HepG2 (cell line): Measurements from ENCODE around the gene RPP14. TPM values are rescaled to one million over a fixed set of nuclear protein-coding genes. Genes with fewer than 3 reads are reported as not detected.

ENCODE experiments used
- ATAC-seq: fragments of 200-7000 bp; cut with Tn5 transposase; 3 replicates; pipeline ENCODE4 v1.9.1; 2020; ENCODE audit warnings: mild to moderate bottlenecking, moderate library complexity
- BruUV-seq: library from RNA; stranded (reverse); fragments of 400-500 nt; replicated peaks from 2 replicates; lab custom pipeline; 2021; lab: Mats Ljungman, UMichigan
- CTCF ChIA-PET: fragments of 300-600 bp; formaldehyde crosslinking; extraction: SDS; loops from one replicate; lab custom pipeline; 2021; ENCODE audit warnings: low total read pairs, inconsistent platforms, low intra/inter-chr PET ratio; lab: Yijun Ruan, JAX
- POLR2A ChIA-PET: fragments of 350-600 bp; sonication (Branson Sonifier 250); formaldehyde crosslinking; loops from one replicate; lab custom pipeline; 2020; ENCODE audit warnings: antibody characterized with exemption, inconsistent platforms; lab: Yijun Ruan, JAX
- DNase-seq: peaks from one replicate; pipeline ENCODE4 v3.0.0-alpha.2; 2015; ENCODE audit warnings: low spot score
- FAIRE-seq: peaks from 3 replicates; lab custom pipeline; 2011; peaks lifted over from hg19 to GRCh38; lab: Jason Lieb, UNC
- H2AFZ ChIP-seq: one replicate; pipeline ENCODE4 v1.6.1; 2011; ENCODE audit warnings: low read length, inconsistent platforms
- H3K27ac ChIP-seq: fragments of 300-600 bp; 3 replicates; pipeline ENCODE4 v1.8.0; 2011; ENCODE audit warnings: mixed run types, mild to moderate bottlenecking, mixed read lengths, low read length, inconsistent platforms; ENCODE audit not compliant: insufficient read depth; ENCODE audit errors: extremely low read length
- H3K27me3 ChIP-seq, 2 experiments: fragments of 200-600 bp in 1 of 2; 2 replicates in 1 of 2; 3 replicates in 1 of 2; pipeline versions ENCODE4 v1.6.0 to v1.8.0; 2011; ENCODE audit warnings: low read length in 2 of 2, mild to moderate bottlenecking in 2 of 2, moderate library complexity in 2 of 2, inconsistent platforms in 1 of 2; ENCODE audit not compliant: insufficient read depth in 2 of 2, control insufficient read depth in 1 of 2
- H3K36me3 ChIP-seq, 2 experiments: fragments of 200-600 bp in 1 of 2; replicated peaks in 1 of 2; 2 replicates in 1 of 2; 3 replicates in 1 of 2; pipeline versions ENCODE4 v1.5.1 to v1.8.0; 2011; ENCODE audit warnings: low read length in 2 of 2, inconsistent platforms in 1 of 2; ENCODE audit not compliant: insufficient read depth in 2 of 2, control insufficient read depth in 1 of 2
- H3K4me1 ChIP-seq: 2 replicates; pipeline ENCODE4 v1.5.1; 2012; ENCODE audit warnings: low read length, inconsistent platforms; ENCODE audit not compliant: insufficient read depth
- H3K4me2 ChIP-seq: 2 replicates; pipeline ENCODE4 v1.6.0; 2011; ENCODE audit warnings: low read depth, low read length, inconsistent platforms
- H3K4me3 ChIP-seq, 3 experiments: fragments of 200-600 bp in 1 of 3; sonication (generic), shearing (Covaris generic) in 1 of 3; replicated peaks in 1 of 3; 2 replicates each; pipeline ENCODE4 v1.5.1; 2011 to 2016; ENCODE audit warnings: low read length in 3 of 3, inconsistent platforms in 2 of 3, low read depth in 2 of 3, mild to moderate bottlenecking in 2 of 3, control low read depth in 1 of 3, mixed read lengths in 1 of 3; ENCODE audit not compliant: insufficient read depth in 1 of 3
- H3K79me2 ChIP-seq: one replicate; pipeline ENCODE4 v1.6.1; 2011; ENCODE audit warnings: low read length, inconsistent platforms; ENCODE audit not compliant: insufficient read depth
- H3K9ac ChIP-seq: 2 replicates; pipeline ENCODE4 v1.6.0; 2011; ENCODE audit warnings: mild to moderate bottlenecking, low read depth, low read length, inconsistent platforms; ENCODE audit not compliant: insufficient read depth
- H3K9me3 ChIP-seq: 2 replicates; pipeline ENCODE4 v1.5.1; 2012; ENCODE audit warnings: mild to moderate bottlenecking, low read length
- H4K20me1 ChIP-seq: 2 replicates; pipeline ENCODE4 v1.6.0; 2011; ENCODE audit warnings: inconsistent platforms, mild to moderate bottlenecking, low read length, moderate library complexity; ENCODE audit not compliant: insufficient read depth
- ARNT2 ChIP-seq: sonication (generic); formaldehyde crosslinking; IDR thresholded peaks from 2 replicates; pipeline ENCODE4 v1.8.0; 2022; ENCODE audit warnings: mild to moderate bottlenecking, low read depth, missing genetic modification reagents, moderate library complexity
- CEBPG ChIP-seq: IDR thresholded peaks from 2 replicates; pipeline ENCODE4 v1.6.1; 2016
- CHD4 ChIP-seq: fragments of 200-600 bp; sonication (generic); IDR thresholded peaks from 2 replicates; pipeline ENCODE4 v1.7.0; 2017; ENCODE audit warnings: mild to moderate bottlenecking, low read length, borderline replicate concordance
- GLMP ChIP-seq: sonication (generic); formaldehyde crosslinking; IDR thresholded peaks from 2 replicates; pipeline ENCODE4 v1.9.0; 2021; ENCODE audit warnings: missing genetic modification reagents, mild to moderate bottlenecking, borderline replicate concordance
- HMGA1 ChIP-seq: sonication (generic); formaldehyde crosslinking; conservative IDR thresholded peaks from 2 replicates; pipeline ENCODE4 v1.4.0; 2020; ENCODE audit warnings: missing genetic modification reagents
- HNRNPL ChIP-seq: fragments of 200-400 bp; formaldehyde crosslinking; IDR thresholded peaks from 2 replicates; pipeline ENCODE4 v1.6.1; 2017; ENCODE audit warnings: mild to moderate bottlenecking, low read depth, low read length
- LBX2 ChIP-seq: sonication (generic); formaldehyde crosslinking; IDR thresholded peaks from 2 replicates; pipeline ENCODE4 v1.5.0; 2020; ENCODE audit warnings: missing genetic modification reagents, mild to moderate bottlenecking, borderline replicate concordance
- LRRFIP1 ChIP-seq: sonication (generic); formaldehyde crosslinking; conservative IDR thresholded peaks from 2 replicates; pipeline ENCODE4 v1.4.0; 2020; ENCODE audit warnings: missing genetic modification reagents
- MEIS2 ChIP-seq: sonication (generic); formaldehyde crosslinking; IDR thresholded peaks from 2 replicates; pipeline ENCODE4 v1.9.0; 2021; ENCODE audit warnings: mild to moderate bottlenecking, missing genetic modification reagents
- MTF1 ChIP-seq: sonication (generic); formaldehyde crosslinking; IDR thresholded peaks from 2 replicates; pipeline ENCODE4 v1.5.0; 2020; ENCODE audit warnings: missing genetic modification reagents
- THAP7 ChIP-seq: sonication (generic); formaldehyde crosslinking; IDR thresholded peaks from 2 replicates; pipeline ENCODE4 v1.8.1; 2023; ENCODE audit warnings: mild to moderate bottlenecking, missing genetic modification reagents
- U2AF2 ChIP-seq: fragments of 200-400 bp; formaldehyde crosslinking; IDR thresholded peaks from 2 replicates; pipeline ENCODE4 v1.6.1; 2017; ENCODE audit warnings: low read depth, mild to moderate bottlenecking, low read length
- ZBTB42 ChIP-seq: sonication (generic); formaldehyde crosslinking; IDR thresholded peaks from 2 replicates; pipeline ENCODE4 v1.5.0; 2020; ENCODE audit warnings: mild to moderate bottlenecking, missing genetic modification reagents
- ZMYM3 ChIP-seq: sonication (generic); formaldehyde crosslinking; IDR thresholded peaks from 2 replicates; pipeline ENCODE4 v1.5.1; 2020; ENCODE audit warnings: mild to moderate bottlenecking, missing genetic modification reagents
- ZNF251 ChIP-seq: sonication (generic); formaldehyde crosslinking; IDR thresholded peaks from 2 replicates; pipeline ENCODE4 v1.9.0; 2021; ENCODE audit warnings: mild to moderate bottlenecking, missing genetic modification reagents
- ZNF556 ChIP-seq: sonication (generic); formaldehyde crosslinking; IDR thresholded peaks from 2 replicates; pipeline ENCODE4 v1.4.0; 2020; ENCODE audit warnings: mild to moderate bottlenecking, missing genetic modification reagents, borderline replicate concordance
- ZNF629 ChIP-seq: sonication (generic); formaldehyde crosslinking; conservative IDR thresholded peaks from 2 replicates; pipeline ENCODE4 v1.5.0; 2020; ENCODE audit warnings: missing genetic modification reagents
- ZNF670 ChIP-seq: sonication (generic); formaldehyde crosslinking; IDR thresholded peaks from 2 replicates; pipeline ENCODE4 v1.8.0; 2022; ENCODE audit warnings: mild to moderate bottlenecking, missing genetic modification reagents, borderline replicate concordance
- ZNF83 ChIP-seq: sonication (generic); formaldehyde crosslinking; IDR thresholded peaks from 2 replicates; pipeline ENCODE4 v1.4.0; 2020; ENCODE audit warnings: missing genetic modification reagents, mild to moderate bottlenecking, borderline replicate concordance
- ZSCAN5A ChIP-seq: sonication (generic); formaldehyde crosslinking; IDR thresholded peaks from 2 replicates; pipeline ENCODE4 v1.8.0; 2022; ENCODE audit warnings: mild to moderate bottlenecking, missing genetic modification reagents, borderline replicate concordance
- WGBS: methylation state at CpG from one replicate; pipeline ENCODE4 v1.1.6; 2017; ENCODE audit warnings: low lambda C conversion rate; 5-methylcytosine and 5-hydroxymethylcytosine counted together
- in situ Hi-C: cut with HindIII; loops from 2 replicates; pipeline ENCODE4 v1.10.0; 2017; ENCODE audit warnings: low pct_unique_long_range_greater_than_20kb; ENCODE audit not compliant: extremely low pct_ligation_motif_present
- intact Hi-C: fragments of 100-400 bp; cut with micrococcal nuclease; formaldehyde crosslinking; loops from one replicate; pipeline ENCODE4 v1.10.0; 2022; ENCODE audit not compliant: unreplicated experiment
- polyA plus RNA-seq, 8 experiments: library from polyadenylated mRNA; depleted of rRNA in 3 of 8; stranded (reverse) in 7 of 8; unstranded in 1 of 8; fragments of >200 nt; fragmentation: Illumina TruSeq in 4 of 8; extraction: Trizol in 4 of 8; gene quantifications; 2 replicates each; pipeline versions ENCODE4 v1.2.1 to v1.2.3, GENCODE V29; 2011 to 2016; ENCODE audit warnings: low read depth in 4 of 8, missing spikeins in 1 of 8, mixed read lengths in 1 of 8; ENCODE audit not compliant: insufficient read depth in 1 of 8
- total RNA-seq, 5 experiments: library from RNA; depleted of rRNA; stranded (reverse); fragments of >200 nt; fragmentation: Illumina TruSeq; extraction: Trizol; gene quantifications; 2 replicates each; pipeline ENCODE4 v1.2.3, GENCODE V29; 2016; ENCODE audit warnings: low read depth in 1 of 5

RPP14 gene
- total and polyA plus RNA-seq, 2 of the 13 experiments (the other 11 are each of a cell fraction or from before 2014, with no cell fraction given) = 15.4 to 16.2 TPM

GRCh38 chr3:58271901-58272501, 34.0 kb upstream of the RPP14 start:
- intact Hi-C loops (no loop called here), in situ Hi-C loops (no loop called here)
- H2AFZ ChIP-seq = no peak overlapping the region
- H3K4me3 ChIP-seq = no peak overlapping the region
- H3K27ac ChIP-seq = no peak overlapping the region
- DNase-seq (no peak), ATAC-seq (no peak), FAIRE-seq (no peak)
- POLR2A ChIA-PET = no interaction called here
- 83% methylated on average over 7 of the region's 7 CpGs for WGBS
- H3K27me3 ChIP-seq = no peaks in the 10 kb centered on the region
- H3K4me2 ChIP-seq = no peak overlapping the region
- no peak overlapping the region for H3K9ac ChIP-seq
- BruUV-seq = no TSS peak
- no peaks in the 10 kb centered on the region for H3K79me2 ChIP-seq
- H3K4me1 ChIP-seq = 0 out of 2 replicates have a peak, but pooled peaks cover 6% of the 10 kb centered on the region
- CTCF ChIA-PET = no interaction called here
- no peaks in the 10 kb centered on the region for H4K20me1 ChIP-seq
- H3K9me3 ChIP-seq = no peaks in the 10 kb centered on the region
- H3K36me3 ChIP-seq = peaks cover 7 to 18% of the 10 kb centered on the region in 2 experiments; a peak in 4 of 5 replicates
- TF ChIP-seq ZNF629 (CRISPR knock-in tag) (peak; percentile 90), CHD4 (no peak), ZBTB42 (CRISPR knock-in tag) (no peak), MTF1 (no peak), HMGA1 (no peak), ZMYM3 (CRISPR knock-in tag) (0 out of 2 replicates have a peak, but pooled peaks have one; percentile 24), HNRNPL (no peak), U2AF2 (no peak), CEBPG (CRISPR knock-in tag) (peak; percentile 72), LRRFIP1 (no peak), GLMP (CRISPR knock-in tag) (no peak), ZSCAN5A (CRISPR knock-in tag) (no peak), ZNF83 (CRISPR knock-in tag) (no peak), ZNF556 (no peak), ZNF251 (CRISPR knock-in tag) (no peak), THAP7 (CRISPR knock-in tag) (no peak), ZNF670 (CRISPR knock-in tag) (no peak), LBX2 (CRISPR knock-in tag) (no peak), ARNT2 (no peak), MEIS2 (no peak)
